GM12872 (cell line): Measurements from ENCODE around the gene RHBDF1.

Source experiments
- TF ChIP-seq, protein P1 (sequence below): IDR thresholded peaks from 3 replicates; pipeline ENCODE4 v1.5.1; 2011; ENCODE audit warnings: low read depth, mild to moderate bottlenecking, low read length, moderate library complexity; ENCODE audit not compliant: insufficient read depth

Gene RHBDF1

DNA sequence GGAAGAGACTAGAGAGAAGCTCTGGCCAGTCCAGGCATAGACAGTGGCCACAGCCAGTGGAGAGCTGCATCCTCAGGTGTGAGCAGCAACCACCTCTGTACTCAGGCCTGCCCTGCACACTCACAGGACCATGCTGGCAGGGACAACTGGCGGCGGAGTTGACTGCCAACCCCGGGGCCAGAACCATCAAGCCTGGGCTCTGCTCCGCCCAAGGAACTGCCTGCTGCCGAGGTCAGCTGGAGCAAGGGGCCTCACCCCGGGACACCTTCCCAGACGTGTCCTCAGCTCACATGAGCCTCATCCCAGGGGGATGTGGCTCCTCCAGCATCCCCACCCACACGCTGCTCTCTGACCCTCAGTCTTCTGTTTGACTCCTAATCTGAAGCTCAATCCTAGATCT, 3.2 kb downstream of the RHBDF1 start:
- TF ChIP-seq, protein P1, sequence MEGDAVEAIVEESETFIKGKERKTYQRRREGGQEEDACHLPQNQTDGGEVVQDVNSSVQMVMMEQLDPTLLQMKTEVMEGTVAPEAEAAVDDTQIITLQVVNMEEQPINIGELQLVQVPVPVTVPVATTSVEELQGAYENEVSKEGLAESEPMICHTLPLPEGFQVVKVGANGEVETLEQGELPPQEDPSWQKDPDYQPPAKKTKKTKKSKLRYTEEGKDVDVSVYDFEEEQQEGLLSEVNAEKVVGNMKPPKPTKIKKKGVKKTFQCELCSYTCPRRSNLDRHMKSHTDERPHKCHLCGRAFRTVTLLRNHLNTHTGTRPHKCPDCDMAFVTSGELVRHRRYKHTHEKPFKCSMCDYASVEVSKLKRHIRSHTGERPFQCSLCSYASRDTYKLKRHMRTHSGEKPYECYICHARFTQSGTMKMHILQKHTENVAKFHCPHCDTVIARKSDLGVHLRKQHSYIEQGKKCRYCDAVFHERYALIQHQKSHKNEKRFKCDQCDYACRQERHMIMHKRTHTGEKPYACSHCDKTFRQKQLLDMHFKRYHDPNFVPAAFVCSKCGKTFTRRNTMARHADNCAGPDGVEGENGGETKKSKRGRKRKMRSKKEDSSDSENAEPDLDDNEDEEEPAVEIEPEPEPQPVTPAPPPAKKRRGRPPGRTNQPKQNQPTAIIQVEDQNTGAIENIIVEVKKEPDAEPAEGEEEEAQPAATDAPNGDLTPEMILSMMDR: no peak

DNA sequence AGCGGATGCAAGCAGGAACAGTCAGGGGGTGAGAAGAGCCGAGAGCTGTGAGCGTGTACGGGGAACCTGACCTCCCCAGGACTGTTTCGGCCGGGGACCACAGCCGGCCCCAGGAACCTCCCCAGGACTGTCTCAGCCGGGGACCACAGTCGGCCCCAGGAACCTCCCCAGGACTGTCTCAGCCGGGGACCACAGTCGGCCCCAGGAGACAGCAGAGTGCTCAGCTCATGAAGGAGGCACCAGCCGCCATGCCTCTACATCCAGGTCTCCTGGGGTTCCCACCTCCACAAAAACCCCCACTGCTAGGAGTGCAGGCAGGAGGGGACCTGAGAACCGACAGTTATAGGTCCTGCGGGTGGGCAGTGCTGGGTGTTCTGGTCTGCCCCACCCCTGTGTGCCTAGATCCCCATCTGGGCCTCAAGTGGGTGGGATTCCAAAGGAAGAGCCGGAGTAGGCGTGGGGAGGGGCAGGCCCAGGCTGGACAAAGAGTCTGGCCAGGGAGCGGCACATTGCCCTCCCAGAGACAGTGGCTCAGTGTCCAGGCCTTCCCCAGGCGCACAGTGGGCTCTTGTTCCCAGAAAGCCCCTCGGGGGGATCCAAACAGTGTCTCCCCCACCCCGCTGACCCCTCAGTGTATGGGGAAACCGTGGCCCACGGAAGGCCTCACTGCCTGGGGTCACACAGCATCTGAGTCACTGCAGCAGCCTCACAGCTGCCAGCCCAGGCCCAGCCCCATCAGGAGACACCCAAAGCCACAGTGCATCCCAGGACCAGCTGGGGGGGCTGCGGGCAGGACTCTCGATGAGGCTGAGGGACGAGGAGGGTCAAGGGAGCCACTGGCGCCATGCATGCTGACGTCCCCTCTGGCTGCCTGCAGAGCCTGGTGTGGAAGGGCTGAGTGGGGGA, 4.3 kb downstream of the RHBDF1 start:
- TF ChIP-seq, protein P1: no peak

DNA sequence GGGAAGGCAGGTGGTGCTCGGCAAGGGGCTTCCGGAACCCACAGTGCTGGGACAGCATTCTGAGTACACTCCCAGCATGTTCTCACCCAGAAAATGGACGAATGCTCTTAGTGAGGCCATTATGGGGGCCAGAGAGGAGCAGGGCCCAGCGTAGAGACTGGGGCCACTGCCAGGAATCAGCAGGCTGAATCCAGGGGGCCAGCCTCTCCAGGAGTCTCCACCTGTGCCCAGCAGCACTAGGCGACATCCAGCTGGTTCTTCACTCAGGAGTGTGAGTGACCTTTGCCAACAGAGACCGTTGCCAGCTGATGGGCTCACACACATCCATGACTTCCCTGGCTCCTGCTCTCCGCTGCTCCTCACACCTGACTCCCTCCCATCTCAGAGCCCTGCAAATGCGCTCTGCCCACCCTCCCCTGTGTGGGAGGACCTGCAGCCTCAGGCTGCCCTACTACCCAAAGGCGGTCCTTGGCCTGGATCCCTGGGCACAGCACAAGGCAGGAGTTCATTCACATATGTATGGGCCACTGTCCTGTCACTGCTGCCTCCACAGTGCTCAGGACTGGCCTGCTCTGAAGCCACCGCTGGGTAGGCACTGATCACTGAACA, 5.1 kb downstream of the RHBDF1 start:
- TF ChIP-seq, protein P1: no peak

DNA sequence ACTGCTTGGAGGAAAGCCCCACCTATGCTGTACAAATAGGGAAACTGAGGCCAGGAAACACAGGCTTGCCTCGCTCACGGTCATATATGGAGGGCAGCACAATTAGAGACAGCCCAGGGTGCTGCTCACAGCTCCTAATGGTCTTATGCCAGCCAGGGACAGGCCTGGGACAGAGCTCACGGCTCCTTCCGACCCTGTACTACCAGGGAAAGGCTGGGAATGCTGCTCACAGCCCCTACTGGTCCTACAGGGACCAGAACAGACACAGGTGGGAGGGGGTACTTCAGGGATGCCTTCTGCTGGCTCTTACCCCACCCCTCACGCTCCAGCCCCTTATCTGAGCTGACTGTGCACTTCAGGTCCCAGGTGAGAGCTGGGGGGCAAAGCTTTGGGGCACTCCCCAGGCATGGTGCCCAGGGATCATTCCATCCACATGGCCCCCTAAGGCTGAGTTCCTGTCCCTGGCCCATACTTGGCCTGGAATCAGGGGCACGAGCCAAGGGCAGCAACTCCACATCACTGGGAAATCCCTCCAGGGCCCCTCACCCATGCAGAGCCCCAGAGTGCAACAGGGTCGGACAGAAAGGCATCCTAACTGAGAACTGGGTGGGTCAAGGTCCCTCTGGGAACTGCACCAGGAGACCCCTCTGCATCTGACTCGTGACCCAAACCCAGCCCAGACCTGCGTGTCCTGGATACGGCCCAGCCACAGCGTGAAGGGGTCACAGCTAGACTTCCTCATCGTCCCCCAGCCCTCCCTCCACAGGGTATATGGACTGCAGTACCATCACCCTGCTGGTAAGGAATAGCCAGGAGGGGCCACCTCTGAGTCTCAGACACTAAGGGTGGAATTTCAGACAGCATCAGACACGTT, 5.9 kb downstream of the RHBDF1 start:
- TF ChIP-seq, protein P1: no peak

DNA sequence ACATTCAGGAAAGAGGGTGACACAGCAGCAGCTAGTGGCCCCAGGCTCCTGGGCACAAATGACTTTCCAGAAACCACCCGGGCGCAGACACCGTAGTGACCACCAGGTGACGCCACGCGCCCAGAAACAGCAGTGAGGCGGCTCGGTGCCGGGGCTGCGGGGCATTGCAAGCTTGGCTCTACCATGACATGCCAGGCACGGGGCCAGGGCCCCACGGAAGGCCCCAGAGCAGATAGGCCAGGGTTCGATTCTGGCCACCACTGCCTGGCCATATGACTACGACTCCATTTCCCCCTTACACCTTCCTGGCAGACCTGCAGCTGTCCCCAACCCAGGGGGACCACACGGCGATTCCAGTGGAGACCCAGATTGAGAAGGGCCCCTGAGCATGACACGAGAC, 6.7 kb downstream of the RHBDF1 start:
- TF ChIP-seq, protein P1: peak; percentile 98

DNA sequence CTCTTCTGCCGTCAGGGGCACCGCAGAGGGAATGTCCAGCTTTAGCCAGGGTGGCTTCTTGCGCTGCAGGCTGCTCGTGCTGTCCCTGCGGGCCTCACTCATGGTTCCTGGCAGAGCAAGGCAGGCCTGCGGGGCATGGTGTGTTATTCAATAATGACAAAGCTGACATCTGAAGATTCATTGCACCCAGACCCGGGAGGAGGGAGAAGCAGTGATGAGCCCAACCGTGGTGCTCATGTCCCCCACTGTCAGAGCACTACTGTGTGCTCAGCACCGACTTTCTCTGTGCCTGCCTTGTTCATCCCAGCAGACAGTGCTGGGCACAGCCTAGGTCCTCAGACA, 7.5 kb downstream of the RHBDF1 start:
- TF ChIP-seq, protein P1: no peak
